Panc1 (cell line): ENCODE data around the gene PAK1. TPM values are rescaled to one million over a fixed set of nuclear protein-coding genes. Genes with fewer than 3 reads are reported as not detected.
A peak's percentile ranks its signal among the peaks of the same experiment; 100 is the strongest.

ENCODE experiments used
- ATAC-seq: fragments of 200-7000 bp; cut with Tn5 transposase; 2 replicates; pipeline ENCODE4 v1.9.1; 2020; ENCODE audit warnings: mild to moderate bottlenecking, moderate library complexity
- BruUV-seq: library from RNA; stranded (reverse); fragments of 400-500 nt; replicated peaks from 2 replicates; lab custom pipeline; 2021; lab: Mats Ljungman, UMichigan
- CTCF ChIA-PET: fragments of 300-600 bp; sonication (Branson Sonifier 250); formaldehyde crosslinking; loops from one replicate; lab custom pipeline; 2022; ENCODE audit warnings: antibody characterized with exemption; lab: Charles Lee
- POLR2A ChIA-PET: fragments of 300-600 bp; sonication (Branson Sonifier 250); formaldehyde crosslinking; loops from one replicate; lab custom pipeline; 2022; ENCODE audit warnings: antibody characterized with exemption; lab: Charles Lee
- DNase-seq: peaks from one replicate; pipeline ENCODE4 v3.0.0-alpha.2; 2010; ENCODE audit warnings: low read depth, low spot score
- H3K27ac ChIP-seq: 2 replicates; pipeline ENCODE4 v1.5.1; 2011; ENCODE audit warnings: mild to moderate bottlenecking, low read length, inconsistent platforms
- H3K27me3 ChIP-seq: fragments of 200-500 bp; sonication (Bioruptor generic); 2 replicates; pipeline ENCODE4 v1.6.0; 2014; ENCODE audit warnings: low read length, inconsistent platforms; ENCODE audit not compliant: control insufficient read depth, insufficient read depth
- H3K36me3 ChIP-seq: fragments of 200-500 bp; sonication (Bioruptor generic); 2 replicates; pipeline ENCODE4 v1.5.1; 2014; ENCODE audit warnings: inconsistent platforms, mild to moderate bottlenecking, low read length, moderate library complexity; ENCODE audit not compliant: control insufficient read depth, insufficient read depth
- H3K4me1 ChIP-seq: 2 replicates; pipeline ENCODE4 v1.5.1; 2011; ENCODE audit warnings: inconsistent platforms, mild to moderate bottlenecking, low read length, moderate library complexity; ENCODE audit not compliant: control insufficient read depth, insufficient read depth
- H3K4me3 ChIP-seq, 2 experiments: 2 replicates each; pipeline ENCODE4 v1.5.1; 2011 to 2012; ENCODE audit warnings: low read depth in 2 of 2, low read length in 2 of 2, mild to moderate bottlenecking in 2 of 2, inconsistent platforms in 1 of 2, moderate library complexity in 1 of 2
- H3K9me3 ChIP-seq: fragments of 200-500 bp; sonication (Bioruptor generic); 2 replicates; pipeline ENCODE4 v1.5.1; 2014; ENCODE audit warnings: low read depth, mild to moderate bottlenecking, inconsistent platforms, low read length, moderate library complexity; ENCODE audit not compliant: control insufficient read depth, insufficient read depth
- CTCF ChIP-seq: fragments of 450-650 bp; IDR thresholded peaks from 2 replicates; pipeline ENCODE4 v1.5.1; 2017; ENCODE audit warnings: mild to moderate bottlenecking
- POLR2AphosphoS5 ChIP-seq: IDR thresholded peaks from 2 replicates; pipeline ENCODE4 v1.6.1; 2012; ENCODE audit warnings: mild to moderate bottlenecking, low read depth, low read length, moderate library complexity
- REST ChIP-seq, 2 experiments: IDR thresholded peaks; 2 replicates each; pipeline ENCODE4 v1.6.1; 2011 to 2012; ENCODE audit warnings: low read depth in 2 of 2, control low read depth in 1 of 2, low read length in 1 of 2, mild to moderate bottlenecking in 1 of 2, moderate library complexity in 1 of 2; ENCODE audit not compliant: insufficient read depth in 1 of 2
- SIN3A ChIP-seq: IDR thresholded peaks from 2 replicates; pipeline ENCODE4 v1.6.1; 2012; ENCODE audit warnings: low read depth, mild to moderate bottlenecking, low read length, moderate library complexity, borderline replicate concordance; ENCODE audit not compliant: insufficient read depth
- TCF7L2 ChIP-seq: IDR thresholded peaks from 2 replicates; pipeline ENCODE4 v1.6.1; 2011; ENCODE audit warnings: mild to moderate bottlenecking, low read depth, low read length, inconsistent platforms
- in situ Hi-C: cut with HindIII; loops from 2 replicates; pipeline ENCODE4 v1.10.0; 2016; ENCODE audit warnings: low sequenced_read_pairs, low pct_unique_long_range_greater_than_20kb
- intact Hi-C: fragments of 100-400 bp; cut with micrococcal nuclease; formaldehyde crosslinking; loops from one replicate; pipeline ENCODE4 v1.10.0; 2022; ENCODE audit not compliant: unreplicated experiment
- total RNA-seq: library from RNA; stranded (reverse); gene quantifications from one replicate; pipeline ENCODE4 v1.2.1, GENCODE V29; 2021; ENCODE audit not compliant: unreplicated experiment

Gene PAK1
- total RNA-seq, 1 experiment from 2014 or later, result 38.2 TPM

DNA sequence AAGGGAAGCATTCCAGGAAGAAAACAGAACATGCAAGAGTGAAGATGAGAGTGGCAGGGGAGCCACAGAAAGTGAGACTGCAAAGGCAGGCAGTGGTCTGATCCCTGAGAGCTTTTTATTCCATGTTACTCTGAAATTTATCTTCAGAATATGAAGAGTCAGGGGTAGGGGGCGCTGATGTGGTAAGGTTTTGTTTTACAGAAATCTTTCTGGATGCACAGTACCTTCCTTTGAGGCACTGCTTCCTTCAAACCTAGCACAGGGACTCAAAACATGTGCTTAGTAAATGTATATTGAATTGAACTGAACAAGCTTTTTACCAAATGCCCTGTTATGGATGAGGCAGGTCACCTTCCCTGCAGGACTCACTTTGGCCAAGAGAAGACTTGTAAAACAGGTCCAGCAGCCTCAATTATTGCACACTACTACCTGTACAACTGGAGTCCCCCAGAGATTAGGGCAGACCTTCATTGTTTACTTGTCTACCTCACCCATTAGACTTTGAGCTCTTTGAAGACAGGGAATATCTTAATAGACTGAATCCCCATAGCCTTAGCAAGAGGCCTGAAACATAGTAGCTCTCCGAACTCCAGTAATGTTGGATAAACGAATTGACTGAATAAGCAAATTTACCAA lies 2.2 kb downstream of the PAK1 start:
- ATAC-seq, result no peak

DNA sequence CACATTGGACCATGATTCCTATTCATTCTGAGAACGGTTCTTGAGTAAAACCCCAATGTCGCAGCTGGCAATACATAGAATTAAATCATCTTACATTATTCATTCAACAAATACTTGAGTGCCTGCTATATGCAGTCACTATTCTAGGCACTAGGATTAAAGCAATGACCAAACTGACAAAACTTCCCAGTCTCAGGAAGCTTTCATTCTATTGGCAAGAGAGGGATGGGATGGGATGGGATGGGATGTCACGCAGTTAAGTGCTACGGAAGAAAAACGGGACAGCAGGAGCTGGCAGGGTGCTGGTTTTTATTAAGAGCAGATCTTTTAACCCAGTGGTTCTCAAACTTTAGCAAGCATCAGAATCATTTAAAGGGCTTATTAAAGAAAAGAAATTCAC lies 2.9 kb downstream of the PAK1 start:
- CTCF ChIA-PET, result no interaction called here
- H3K4me3 ChIP-seq, result no peak overlapping the region
- H3K36me3 ChIP-seq, result no peaks in the 10 kb centered on the region
- intact Hi-C loops (no loop called here), in situ Hi-C loops (no loop called here)
- DNase-seq, result no peak
- H3K4me1 ChIP-seq, result peaks cover 6% of the 10 kb centered on the region
- peaks cover 24% of the 10 kb centered on the region for H3K27me3 ChIP-seq
- TF ChIP-seq REST (IDR thresholded peaks at IDR 0.05; ENCODE audit: insufficient read depth in 1 of 2, low read depth in 2 of 2, low read length in 1 of 2) (no peak), SIN3A (no peak), TCF7L2 (no peak), CTCF (no peak), POLR2AphosphoS5 (no peak)
- BruUV-seq, result no TSS peak
- ATAC-seq, result no peak
- H3K9me3 ChIP-seq, result no peaks in the 10 kb centered on the region
- POLR2A ChIA-PET, result no interaction called here
- no peak overlapping the region for H3K27ac ChIP-seq

More for the DNA sequence above, 2.2 kb downstream of the PAK1 start:
- DNase-seq, result no peak
- in situ Hi-C loops (no loop called here), intact Hi-C loops (no loop called here)
- H3K4me3 ChIP-seq, result no peak overlapping the region; a peak in 1 of 4 replicates
- no peak overlapping the region for H3K27ac ChIP-seq
- peaks cover 24% of the 10 kb centered on the region for H3K27me3 ChIP-seq
- no peaks in the 10 kb centered on the region for H3K9me3 ChIP-seq
- CTCF ChIA-PET, result interaction anchor here (0.6 kb wide), 1 partner anchor 9 kb away, joined by 4 read pairs; no protein-coding TSS in a partner anchor
- TF ChIP-seq TCF7L2 (no peak), CTCF (peak; percentile 67)
- no TSS peak for BruUV-seq
- H3K36me3 ChIP-seq, result no peaks in the 10 kb centered on the region
- POLR2A ChIA-PET, result no interaction called here
- H3K4me1 ChIP-seq, result peaks cover 6% of the 10 kb centered on the region
